ENCODE measurements around the gene MLLT3.

GRCh38 chr9:20559231-20559890, 62.9 kb downstream of the MLLT3 start:
- TF ChIP-seq, protein P1, sequence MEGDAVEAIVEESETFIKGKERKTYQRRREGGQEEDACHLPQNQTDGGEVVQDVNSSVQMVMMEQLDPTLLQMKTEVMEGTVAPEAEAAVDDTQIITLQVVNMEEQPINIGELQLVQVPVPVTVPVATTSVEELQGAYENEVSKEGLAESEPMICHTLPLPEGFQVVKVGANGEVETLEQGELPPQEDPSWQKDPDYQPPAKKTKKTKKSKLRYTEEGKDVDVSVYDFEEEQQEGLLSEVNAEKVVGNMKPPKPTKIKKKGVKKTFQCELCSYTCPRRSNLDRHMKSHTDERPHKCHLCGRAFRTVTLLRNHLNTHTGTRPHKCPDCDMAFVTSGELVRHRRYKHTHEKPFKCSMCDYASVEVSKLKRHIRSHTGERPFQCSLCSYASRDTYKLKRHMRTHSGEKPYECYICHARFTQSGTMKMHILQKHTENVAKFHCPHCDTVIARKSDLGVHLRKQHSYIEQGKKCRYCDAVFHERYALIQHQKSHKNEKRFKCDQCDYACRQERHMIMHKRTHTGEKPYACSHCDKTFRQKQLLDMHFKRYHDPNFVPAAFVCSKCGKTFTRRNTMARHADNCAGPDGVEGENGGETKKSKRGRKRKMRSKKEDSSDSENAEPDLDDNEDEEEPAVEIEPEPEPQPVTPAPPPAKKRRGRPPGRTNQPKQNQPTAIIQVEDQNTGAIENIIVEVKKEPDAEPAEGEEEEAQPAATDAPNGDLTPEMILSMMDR (conservative IDR thresholded peaks at IDR 0.05; ENCODE audit: low read depth, low read length): no peak
- no peak for TF ChIP-seq EZH2 (IDR thresholded peaks at IDR 0.05; ENCODE audit: borderline replicate concordance, low read depth, low read length, poor library complexity, severe bottlenecking)
